Measurements from ENCODE around the gene HYAL2.

Gene HYAL2

DNA sequence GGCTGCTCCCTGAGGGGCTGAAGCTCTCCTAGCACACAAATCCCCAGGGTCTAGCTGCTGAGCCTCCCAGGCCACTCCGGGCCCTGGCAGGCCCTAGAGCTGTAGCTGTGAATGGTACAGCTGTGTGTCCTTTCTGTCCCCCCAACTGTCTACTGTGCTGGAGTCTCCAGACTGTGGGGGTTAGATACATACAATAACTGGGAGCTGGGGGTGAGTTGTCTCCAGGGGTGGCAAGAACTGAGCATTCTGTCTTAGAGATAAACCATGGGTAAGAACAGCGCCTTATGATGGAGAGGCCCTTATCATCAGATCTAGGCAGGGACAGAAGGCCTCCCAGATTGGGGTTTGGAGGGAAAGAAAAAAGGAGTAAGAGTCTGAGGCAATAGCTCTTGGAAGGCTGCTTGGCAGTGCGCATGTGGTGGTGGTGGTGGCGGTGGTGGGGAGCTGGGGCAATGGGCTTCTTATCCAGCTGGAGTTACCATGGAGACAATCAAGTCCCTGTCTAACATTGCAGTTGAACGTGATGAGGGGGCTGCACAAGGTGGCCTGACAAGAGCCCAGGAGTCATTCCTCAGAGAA is 31.7 kb upstream of the HYAL2 start:
- TF ChIP-seq POLR2AphosphoS5 (IDR thresholded peaks at IDR 0.05; ENCODE audit: low read depth, low read length) (no peak), FOXP2 (optimal IDR thresholded peaks at IDR 0.05; ENCODE audit: borderline replicate concordance, extremely low read depth, extremely low read length, insufficient read depth) (no peak), SIN3A (IDR thresholded peaks at IDR 0.05; ENCODE audit: borderline replicate concordance, insufficient read depth, low read length) (no peak), TAF1 (IDR thresholded peaks at IDR 0.05; ENCODE audit: borderline replicate concordance, insufficient read depth, low read length) (no peak)
- TF ChIP-seq, protein P1, sequence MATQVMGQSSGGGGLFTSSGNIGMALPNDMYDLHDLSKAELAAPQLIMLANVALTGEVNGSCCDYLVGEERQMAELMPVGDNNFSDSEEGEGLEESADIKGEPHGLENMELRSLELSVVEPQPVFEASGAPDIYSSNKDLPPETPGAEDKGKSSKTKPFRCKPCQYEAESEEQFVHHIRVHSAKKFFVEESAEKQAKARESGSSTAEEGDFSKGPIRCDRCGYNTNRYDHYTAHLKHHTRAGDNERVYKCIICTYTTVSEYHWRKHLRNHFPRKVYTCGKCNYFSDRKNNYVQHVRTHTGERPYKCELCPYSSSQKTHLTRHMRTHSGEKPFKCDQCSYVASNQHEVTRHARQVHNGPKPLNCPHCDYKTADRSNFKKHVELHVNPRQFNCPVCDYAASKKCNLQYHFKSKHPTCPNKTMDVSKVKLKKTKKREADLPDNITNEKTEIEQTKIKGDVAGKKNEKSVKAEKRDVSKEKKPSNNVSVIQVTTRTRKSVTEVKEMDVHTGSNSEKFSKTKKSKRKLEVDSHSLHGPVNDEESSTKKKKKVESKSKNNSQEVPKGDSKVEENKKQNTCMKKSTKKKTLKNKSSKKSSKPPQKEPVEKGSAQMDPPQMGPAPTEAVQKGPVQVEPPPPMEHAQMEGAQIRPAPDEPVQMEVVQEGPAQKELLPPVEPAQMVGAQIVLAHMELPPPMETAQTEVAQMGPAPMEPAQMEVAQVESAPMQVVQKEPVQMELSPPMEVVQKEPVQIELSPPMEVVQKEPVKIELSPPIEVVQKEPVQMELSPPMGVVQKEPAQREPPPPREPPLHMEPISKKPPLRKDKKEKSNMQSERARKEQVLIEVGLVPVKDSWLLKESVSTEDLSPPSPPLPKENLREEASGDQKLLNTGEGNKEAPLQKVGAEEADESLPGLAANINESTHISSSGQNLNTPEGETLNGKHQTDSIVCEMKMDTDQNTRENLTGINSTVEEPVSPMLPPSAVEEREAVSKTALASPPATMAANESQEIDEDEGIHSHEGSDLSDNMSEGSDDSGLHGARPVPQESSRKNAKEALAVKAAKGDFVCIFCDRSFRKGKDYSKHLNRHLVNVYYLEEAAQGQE (IDR thresholded peaks at IDR 0.05; ENCODE audit: insufficient read depth in 1 of 2, low read depth in 2 of 2, low read length in 2 of 2): no peak

DNA sequence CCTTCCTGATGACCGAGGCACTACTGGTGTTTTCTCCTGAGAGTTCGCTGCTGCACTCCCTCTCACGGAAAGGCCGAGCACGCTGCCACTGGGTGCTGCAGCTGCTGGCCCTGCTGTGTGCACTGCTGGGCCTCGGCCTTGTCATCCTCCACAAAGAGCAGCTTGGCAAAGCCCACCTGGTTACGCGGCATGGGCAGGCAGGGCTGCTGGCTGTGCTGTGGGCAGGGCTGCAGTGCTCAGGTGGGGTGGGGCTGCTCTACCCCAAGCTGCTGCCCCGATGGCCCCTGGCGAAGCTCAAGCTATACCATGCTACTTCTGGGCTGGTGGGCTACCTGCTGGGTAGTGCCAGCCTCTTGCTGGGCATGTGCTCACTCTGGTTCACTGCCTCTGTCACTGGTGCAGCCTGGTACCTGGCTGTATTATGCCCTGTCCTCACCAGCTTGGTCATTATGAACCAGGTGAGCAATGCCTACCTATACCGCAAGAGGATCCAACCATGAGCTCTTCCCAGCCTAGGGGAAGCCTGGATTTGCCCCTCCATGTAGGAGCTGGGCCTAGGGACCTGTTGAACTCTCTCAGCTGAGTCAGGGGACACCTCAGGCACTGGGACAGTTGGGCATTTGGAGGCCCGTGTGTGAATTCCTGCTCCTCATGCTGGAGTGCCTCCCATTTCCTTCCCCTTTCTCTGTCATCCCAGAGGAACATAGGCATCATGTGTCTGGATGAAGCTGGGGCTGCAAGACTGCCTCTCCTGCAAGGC is 30.9 kb upstream of the HYAL2 start:
- no peak for TF ChIP-seq TAF1 (IDR thresholded peaks at IDR 0.05; ENCODE audit: borderline replicate concordance, insufficient read depth, low read length)
- TF ChIP-seq POLR2AphosphoS5 (IDR thresholded peaks at IDR 0.05; ENCODE audit: low read depth, low read length): no peak
- TF ChIP-seq FOXP2 (optimal IDR thresholded peaks at IDR 0.05; ENCODE audit: borderline replicate concordance, extremely low read depth, extremely low read length, insufficient read depth): no peak

DNA sequence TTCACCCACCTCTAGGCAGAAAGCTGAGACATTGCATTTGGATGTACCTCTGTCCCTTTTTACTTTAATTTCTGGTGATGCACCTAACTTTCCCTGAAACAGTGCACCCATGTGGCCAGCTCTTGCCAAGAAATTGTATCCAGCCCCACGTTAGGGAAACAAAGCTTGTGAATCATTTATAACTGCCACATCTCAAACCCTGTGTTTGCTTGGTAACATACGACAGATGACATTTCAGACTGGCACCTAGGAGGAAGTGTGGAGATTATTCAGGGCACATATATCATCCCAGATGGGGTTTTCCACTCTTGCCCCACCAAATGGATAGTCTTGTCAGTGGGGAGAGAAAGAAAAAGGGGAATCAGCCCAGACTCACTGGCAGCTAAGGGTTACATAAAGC is 30.2 kb upstream of the HYAL2 start:
- TF ChIP-seq SIN3A (IDR thresholded peaks at IDR 0.05; ENCODE audit: borderline replicate concordance, insufficient read depth, low read length): no peak
- no peak for TF ChIP-seq TAF1 (IDR thresholded peaks at IDR 0.05; ENCODE audit: borderline replicate concordance, insufficient read depth, low read length)
- no peak for TF ChIP-seq FOXP2 (optimal IDR thresholded peaks at IDR 0.05; ENCODE audit: borderline replicate concordance, extremely low read depth, extremely low read length, insufficient read depth)
- TF ChIP-seq, protein P1 (IDR thresholded peaks at IDR 0.05; ENCODE audit: insufficient read depth in 1 of 2, low read depth in 2 of 2, low read length in 2 of 2): no peak
- no peak for TF ChIP-seq POLR2AphosphoS5 (IDR thresholded peaks at IDR 0.05; ENCODE audit: low read depth, low read length)

DNA sequence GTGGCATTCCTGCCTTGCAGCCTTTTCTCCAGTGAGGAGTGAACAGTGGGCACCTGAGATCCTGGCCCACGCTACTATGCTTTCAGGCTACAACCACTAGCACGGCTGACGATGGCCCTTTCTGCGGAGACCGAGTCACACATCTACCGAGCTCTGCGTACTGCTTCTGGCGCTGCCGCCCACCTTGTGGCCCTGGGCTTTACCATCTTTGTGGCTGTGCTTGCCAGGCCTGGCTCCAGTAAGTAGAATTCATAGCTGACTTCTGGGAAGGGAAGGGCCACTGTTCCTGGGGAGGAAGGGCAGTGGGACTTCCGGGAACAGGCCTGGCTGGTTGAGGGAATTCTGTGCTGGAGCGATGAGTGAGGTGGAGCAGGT is 28.8 kb upstream of the HYAL2 start:
- TF ChIP-seq, protein P1 (IDR thresholded peaks at IDR 0.05; ENCODE audit: insufficient read depth in 1 of 2, low read depth in 2 of 2, low read length in 2 of 2): no peak
- TF ChIP-seq FOXP2 (optimal IDR thresholded peaks at IDR 0.05; ENCODE audit: borderline replicate concordance, extremely low read depth, extremely low read length, insufficient read depth): no peak
- TF ChIP-seq POLR2AphosphoS5 (IDR thresholded peaks at IDR 0.05; ENCODE audit: low read depth, low read length): no peak
- no peak for TF ChIP-seq SIN3A (IDR thresholded peaks at IDR 0.05; ENCODE audit: borderline replicate concordance, insufficient read depth, low read length)
- TF ChIP-seq TAF1 (IDR thresholded peaks at IDR 0.05; ENCODE audit: borderline replicate concordance, insufficient read depth, low read length): no peak

DNA sequence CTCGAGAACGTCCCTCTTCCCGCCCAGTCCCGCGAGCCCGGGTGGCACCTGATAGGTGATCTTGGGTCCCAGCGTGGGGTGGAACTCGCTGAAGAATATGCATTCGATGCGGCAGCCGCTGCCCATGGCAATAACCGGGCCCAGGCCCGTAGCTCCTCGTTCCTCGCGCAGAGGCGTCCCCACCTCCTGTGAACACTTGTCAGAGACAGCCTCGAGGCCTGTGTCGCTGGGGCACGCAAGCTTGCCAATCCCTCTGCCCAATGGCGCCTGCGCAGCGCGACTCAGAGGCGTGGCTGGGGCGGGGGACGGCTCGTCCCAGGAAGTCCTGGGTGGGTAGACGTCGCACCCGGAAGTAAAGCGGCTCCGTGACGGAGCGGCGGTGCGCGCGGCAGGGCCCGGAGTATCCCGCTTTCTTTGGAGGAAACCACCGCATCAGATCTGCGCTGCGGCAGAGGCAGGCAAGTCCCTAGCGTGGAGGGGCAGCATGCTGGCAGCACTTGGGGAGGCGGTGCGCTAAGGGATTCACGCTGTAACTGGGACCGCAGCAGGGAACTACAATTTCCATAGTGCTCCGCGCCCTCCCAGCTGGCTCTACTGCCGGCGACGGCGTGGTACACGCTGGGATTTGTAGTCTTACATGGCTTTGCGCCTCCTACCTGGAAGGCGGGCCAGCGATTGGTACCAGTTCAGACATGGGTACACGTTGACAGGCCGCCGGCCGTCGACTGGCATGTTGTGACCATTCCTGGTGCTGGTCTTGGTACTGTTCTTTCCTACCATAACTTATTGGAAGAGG is 28.2 kb upstream of the HYAL2 start, which contains the start of the genes CYB561D2 and NPRL2:
Gene CYB561D2, plus strand, starts transcription at position 336 of the 796 bp plus-strand sequence. CDS start 572 bp downstream, outside the sequence.
Gene NPRL2, minus strand, starts transcription at position 249 of the 796 bp plus-strand sequence. Its CDS starts 123 bp downstream, at position 126.
- TF ChIP-seq POLR2AphosphoS5 (IDR thresholded peaks at IDR 0.05; ENCODE audit: low read depth, low read length): peak; percentile 85
- TF ChIP-seq, protein P1 (IDR thresholded peaks at IDR 0.05; ENCODE audit: insufficient read depth in 1 of 2, low read depth in 2 of 2, low read length in 2 of 2): no peak
- no peak for TF ChIP-seq FOXP2 (optimal IDR thresholded peaks at IDR 0.05; ENCODE audit: borderline replicate concordance, extremely low read depth, extremely low read length, insufficient read depth)
- TF ChIP-seq SIN3A (IDR thresholded peaks at IDR 0.05; ENCODE audit: borderline replicate concordance, insufficient read depth, low read length): peak; percentile 68; the same call in 1 of the 2 replicates
- peak; percentile 70; the same call in 1 of the 2 replicates for TF ChIP-seq TAF1 (IDR thresholded peaks at IDR 0.05; ENCODE audit: borderline replicate concordance, insufficient read depth, low read length)
